CD4-positive, alpha-beta T cell treated with Interleukin-10 for 1 hour (primary cell): Measurements from ENCODE around the gene ADAMTS15.
A peak's percentile ranks its signal among the peaks of the same experiment; 100 is the strongest.

Experiments
- DNase-seq: peaks from one replicate; pipeline ENCODE4 v3.0.0-alpha.2; 2020

ADAMTS15 gene

DNA sequence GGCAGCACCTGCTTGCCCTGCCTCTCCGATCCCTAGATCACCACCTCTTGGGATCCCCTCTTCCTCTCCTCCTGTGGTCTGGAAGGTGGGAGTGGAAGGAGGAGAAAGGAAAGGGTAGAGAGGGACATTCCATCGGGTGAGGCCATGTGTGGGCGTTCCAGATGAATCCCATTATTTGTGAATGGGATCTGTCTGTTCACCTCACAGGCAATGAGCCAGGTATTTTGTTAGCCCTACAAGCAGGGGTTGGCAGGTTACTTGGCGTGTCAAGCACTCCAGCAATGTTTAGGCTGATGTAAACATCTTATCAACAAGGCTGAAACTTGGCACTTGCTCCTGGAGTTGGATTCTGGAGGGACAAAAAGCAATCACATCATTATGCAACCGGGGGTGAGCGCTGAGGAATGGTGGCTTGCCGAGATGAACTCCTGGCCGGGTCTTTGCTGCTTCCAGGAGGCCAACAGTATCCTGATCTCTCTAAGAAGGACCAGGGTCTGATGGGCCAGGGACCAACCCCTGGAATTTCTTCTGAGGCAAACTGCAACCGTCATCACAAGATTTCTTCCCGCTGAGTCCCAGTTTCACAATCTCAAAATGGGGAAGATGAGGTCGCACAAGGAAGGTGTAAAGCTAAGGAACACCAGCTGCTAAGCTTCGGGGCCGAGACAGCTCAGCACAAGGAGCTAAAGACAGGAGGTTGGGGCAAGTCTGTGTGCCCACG lies 27.8 kb upstream of the ADAMTS15 start:
- DNase-seq = no peak

DNA sequence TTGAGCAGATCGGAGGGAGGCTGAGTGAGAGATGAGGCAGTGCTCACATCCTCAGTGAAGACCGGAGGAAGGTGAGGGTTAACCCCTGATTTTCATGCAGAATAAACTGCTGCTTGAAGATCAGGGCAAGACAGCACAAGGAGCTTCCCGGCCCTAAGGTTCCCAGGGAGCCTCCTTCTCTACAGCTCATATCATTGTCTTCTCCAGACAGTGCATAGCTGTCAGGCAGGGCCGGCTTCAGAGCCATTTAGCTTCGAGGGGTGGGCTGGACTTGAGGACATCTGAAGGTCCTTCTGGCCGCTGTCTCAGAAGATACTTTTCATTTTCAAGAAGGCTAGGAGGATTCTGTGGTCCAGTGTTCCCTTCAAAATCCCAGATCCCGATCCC lies 27.3 kb upstream of the ADAMTS15 start:
- DNase-seq = no peak

DNA sequence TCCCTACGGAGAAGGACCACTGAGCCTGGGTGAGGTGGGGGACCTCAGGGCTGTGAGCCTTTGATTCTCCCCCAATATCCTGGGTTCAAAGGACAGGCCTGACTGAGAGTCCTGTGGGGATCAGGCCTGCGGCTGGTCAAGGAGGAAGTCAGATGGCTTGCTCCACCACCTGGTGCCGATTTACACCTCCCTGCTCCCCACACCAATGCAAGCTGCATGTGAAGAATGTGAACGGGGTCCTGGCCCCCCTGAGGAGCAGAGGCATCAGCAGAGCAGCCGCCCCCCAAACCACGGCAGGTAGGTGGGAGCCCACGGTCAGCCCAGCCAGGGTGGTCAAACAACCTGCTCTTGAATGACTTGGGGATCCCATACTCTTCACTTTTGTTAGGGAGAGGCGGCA lies 26.7 kb upstream of the ADAMTS15 start:
- DNase-seq = no peak

DNA sequence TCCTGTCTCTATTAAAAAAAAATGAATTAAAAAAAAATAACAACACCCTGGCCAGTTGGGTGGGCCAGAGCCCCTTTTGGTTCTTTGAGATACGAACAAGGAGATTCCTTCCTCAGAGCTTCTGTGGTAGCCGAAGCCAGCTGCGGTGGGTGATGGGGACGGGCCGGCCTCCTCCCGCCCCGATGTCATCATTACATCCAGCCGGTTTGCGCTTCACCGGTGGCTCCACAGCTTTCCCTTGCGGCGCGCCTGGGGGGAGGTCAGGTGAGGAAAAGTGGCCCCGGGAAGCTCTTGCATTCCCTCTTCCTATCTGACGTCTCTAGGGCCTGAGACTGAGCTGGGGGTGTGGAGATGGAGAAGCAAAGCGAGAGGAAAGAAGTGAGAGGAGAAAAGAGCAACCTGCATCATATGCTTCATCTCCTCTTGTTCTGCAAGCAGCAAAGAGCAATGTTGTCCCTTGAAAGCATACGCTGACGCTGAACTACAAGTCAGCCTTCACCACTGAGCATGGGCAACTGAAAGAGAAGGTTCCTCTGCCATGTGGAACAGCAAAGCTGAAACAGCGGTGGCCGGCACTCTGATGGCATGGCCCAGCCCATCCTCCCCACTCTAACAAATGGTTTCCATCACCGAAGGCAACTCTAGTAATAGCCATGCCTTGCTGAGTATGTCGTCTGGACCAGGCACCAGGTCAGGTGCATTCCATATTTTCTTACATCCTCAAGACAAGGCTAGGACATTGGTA lies 26.0 kb upstream of the ADAMTS15 start:
- DNase-seq = no peak

DNA sequence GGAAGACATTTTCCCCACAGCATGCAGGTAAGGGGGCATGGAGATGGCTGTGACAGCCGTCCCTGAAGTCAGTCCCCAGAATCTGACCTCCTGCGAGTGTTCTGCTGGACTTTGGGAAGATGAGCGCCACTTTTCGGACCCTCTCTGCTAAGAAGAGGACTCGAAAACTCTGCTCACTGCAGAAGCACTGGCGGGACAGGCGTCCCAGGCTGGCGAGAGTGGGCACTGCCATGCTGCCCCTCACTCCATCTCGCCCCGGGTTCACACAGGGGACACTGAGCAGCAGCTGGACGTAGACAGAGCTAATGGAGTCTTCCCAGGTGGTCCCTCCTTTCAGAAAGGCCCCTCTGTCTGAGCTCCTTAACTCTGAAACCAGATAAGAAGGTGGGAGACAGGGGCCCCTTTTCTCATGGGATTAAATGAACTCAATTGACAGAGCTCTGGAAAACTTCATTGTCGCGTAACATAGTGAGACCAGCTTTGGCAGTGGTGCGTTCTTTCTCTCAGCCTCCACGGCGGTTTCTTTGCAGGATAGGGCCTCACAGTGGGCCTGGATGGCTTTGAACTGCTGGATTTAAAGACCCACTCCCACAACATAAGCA lies 24.8 kb upstream of the ADAMTS15 start:
- DNase-seq = no peak

DNA sequence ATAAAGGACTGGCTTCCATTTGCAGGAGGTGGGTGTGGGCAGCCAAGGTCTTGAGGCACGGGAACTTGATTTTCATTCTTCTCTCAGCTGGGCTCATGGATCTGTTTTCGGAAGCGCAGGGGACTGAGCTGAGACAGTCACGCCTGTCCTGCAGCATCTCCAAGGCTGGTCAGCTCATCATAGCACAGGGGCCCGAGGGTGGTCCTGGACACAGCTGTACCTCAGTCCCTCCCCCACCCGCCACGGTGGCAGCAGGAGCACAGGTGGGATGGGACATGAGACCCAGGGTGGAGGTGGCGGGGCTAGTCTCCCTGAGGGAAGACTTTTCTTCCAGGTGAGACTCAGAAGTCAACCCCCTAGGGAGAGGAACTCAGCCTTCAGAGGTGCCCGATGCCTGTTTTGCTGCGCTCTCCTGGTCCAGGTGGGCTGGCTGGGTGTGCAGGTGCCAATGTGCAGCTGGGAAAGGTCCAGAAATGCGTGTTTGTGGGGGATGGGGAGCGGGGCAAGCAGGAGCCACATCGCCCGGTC lies 23.8 kb upstream of the ADAMTS15 start:
- DNase-seq = no peak

DNA sequence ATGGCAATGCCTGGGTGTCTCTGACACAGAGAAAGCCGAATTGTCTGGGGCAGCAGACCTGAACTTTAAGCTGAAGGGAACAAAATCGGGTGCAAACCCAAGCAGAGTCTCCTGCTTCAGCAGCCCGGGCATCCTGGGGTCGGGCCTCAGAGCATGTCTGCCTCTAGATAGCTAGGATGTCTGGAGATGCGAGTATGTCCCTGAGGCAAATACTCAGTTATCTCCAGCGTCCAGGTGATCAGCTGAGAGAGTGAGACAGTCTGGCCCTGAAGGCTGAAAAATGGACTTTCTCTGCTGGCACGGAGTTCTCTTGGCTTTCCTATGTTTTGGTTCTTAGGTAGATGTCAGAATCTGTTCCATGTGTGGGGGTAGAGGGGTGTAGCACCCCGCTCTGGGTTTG lies 23.3 kb upstream of the ADAMTS15 start:
- no peak for DNase-seq

DNA sequence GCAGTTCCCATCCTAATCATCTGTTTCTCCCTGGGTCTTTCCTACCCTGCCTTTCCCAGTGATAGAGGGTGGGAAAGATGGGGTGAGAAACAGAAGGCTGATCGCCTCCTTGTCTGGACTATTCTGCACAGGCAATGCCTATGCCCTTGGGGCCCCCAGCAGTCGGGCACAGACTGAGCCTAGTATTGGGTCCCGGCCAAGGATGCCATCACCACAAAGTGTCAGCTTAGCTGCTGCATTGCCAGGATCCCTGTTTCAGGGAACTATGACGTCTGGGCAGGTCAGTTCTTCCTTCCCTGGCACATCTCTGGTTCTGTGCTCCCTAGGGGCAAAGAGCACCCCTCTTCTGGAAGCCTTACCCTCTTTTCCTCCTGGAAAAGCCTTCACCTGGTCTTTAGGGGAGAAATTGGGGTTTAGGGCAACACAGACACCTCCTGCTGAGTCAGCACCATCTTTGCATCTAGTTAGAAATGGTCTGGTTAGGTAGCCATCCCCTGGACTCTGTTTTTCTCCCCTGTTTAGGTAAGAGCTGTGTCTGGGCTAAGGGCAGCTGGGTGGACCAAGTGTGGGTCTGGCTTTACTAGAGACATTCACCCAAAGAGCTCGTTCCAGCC lies 22.1 kb upstream of the ADAMTS15 start:
- no peak for DNase-seq

DNA sequence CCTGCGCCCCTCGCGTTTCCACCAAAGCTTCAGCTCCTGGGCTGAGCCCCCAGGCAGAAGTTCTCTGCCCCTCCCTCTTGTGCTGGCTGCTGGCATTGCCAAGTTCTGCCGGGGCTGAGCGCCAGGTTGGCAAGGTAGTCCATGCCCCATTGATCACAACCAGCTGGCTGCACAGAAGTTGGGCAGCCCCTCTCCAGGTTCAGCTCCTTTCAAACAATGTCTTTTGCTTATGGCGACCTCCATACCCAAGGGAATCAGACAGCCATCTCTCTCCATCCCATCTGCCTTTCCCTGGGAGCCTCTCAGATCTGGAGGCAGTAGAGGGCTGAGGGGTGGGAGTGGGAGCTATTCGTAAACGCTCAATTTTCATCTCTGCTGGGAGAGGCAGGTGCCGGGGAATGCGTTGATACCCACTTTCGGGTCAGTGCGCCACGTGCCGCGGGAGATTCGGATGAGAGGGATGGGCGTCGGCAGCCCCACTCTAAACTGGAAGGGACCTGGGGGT lies 21.6 kb upstream of the ADAMTS15 start:
- DNase-seq = no peak

DNA sequence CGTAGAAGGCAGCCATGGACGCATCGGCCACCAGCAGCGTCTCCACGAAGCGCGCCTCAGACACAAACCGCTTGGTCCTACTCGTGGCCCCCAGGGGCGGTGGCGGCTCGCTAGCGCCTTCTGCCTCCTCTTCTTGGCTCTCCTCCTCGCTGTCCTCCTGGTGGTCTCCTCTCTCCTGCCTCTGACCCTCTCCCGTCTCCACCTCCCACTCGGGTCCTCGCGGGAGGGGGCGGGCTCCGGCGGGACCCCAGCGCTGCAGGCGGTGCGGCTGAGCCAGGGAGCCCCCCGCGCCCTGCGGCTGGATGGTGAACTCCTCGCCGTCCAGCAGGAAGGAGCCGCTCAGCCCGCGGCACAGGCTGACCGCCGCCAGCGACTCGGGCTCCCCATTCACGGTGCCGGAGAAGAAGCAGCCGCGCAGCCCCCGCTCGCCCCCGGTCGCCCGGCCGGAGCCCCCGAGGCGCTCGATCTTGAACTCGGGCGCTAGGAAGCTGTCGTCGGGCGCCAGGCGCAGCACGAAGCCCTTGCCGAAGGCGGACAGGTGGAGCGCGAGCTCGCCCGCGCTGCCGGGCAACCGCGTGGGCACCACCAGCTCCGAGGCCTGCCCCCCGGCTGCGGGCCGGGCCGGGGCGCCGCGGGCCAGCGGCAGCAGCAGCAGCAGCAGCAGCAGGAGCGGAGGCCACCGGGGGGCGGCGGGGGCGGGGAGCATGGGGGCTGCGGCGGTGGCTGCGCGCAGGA lies 20.7 kb upstream of the ADAMTS15 start:
- no peak for DNase-seq

DNA sequence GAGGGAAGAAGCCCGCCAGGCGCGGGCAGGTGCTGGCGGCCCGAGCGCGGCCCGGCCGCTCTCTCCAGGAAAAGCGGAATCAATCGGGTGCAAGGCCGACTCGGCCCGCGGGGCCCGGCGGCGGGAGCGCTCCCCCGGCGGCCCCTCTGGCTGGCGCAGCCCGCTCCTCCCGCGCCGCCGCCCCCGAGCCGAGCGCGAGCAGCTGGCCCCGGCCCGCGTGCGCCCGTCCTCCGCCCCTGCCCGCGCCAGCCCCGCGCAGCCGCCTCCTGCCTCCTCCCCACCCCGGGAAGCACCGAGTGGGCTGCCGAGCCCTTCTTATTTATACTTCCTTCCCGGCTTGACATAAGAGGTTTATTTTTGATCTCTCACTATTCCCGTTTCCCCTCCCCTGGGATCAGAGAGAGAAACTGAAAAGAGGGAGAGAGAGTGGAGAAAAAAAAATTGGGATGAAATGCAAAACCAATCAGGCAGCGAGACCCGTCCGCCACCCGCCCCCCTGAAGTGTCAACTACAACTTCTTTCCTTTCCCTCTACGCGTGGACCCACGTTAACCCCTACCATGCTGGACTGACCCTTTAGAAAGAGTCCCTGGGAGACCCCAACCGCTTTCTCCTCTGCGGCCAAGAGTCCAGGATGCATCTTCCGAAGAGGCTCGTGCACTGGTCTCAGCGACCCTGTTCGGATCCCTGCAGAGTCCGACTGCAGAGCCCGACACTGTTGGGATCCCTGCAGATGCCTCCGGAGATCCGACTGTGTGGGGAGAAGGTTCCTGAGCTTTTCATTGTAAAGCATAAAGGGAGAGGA lies 19.9 kb upstream of the ADAMTS15 start, which contains the start of gene ADAMTS8:
ADAMTS8 (minus strand) TSS at position 294 of the 804 bp plus-strand sequence. CDS start 323 bp downstream, outside the sequence.
- DNase-seq = no peak

DNA sequence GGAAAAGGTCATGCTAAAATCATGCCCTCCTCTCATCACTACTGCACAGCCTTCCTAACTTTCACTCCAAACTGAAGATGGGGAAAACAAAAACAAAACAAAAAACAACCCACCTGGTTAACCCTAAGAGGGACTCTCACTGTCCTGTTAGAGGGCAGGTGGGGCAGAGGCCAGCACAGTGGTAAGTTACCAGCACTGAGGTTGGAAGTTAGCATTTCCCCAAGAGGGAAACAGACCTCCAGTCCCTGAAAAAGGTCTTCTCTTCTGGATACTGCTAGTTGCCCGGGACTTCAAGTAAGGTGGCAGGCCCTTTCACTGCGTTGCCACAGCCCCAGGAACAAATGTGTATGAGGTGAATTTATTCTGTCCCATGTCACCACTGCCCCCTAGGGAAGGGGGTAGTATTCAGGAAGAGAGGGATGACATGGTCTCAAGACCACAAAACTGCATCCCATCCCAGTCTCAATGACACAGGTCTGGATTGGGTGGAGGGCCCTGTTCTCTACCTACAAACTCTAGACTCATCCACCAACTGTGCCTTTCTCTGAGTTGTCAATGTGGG lies 19.2 kb upstream of the ADAMTS15 start:
- DNase-seq = no peak

DNA sequence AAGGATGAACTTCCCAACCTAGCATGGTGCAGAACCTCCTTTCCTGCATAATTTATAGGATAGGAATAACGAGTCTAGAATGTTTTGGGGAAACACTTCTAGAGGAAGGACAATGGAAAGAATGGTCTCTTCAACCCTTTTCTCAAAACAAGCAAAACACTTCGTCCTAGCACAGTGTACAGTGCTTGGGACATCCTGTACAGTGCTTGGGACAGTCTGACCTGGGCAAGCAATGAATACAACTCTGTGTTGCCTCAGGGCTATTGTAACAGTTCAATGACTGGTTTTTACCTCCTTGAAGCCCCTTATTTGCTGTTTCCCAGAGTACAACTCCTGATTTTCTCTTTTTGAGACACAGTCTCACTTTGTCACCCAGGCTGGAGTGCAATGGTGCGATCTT lies 18.5 kb upstream of the ADAMTS15 start:
- DNase-seq = no peak

DNA sequence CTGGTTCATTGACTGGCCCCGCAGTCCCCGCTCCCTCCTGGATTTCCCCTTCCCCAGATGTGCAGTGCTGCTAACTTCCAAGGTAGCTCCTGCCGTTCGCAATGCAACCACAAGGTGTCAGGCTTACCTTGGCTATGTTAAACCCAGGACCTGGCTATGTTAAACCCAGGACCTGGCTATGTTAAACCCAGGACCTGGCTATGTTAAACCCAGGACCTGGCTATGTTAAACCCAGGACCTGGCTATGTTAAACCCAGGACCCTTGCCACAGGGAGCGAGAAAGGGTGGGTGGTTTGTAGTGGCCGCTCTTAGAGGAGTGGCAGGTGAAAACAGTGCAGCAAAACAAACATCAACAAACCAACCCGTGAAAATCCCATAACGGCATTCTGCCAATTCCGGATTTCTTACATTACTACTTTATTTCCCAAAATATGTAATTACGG lies 17.1 kb upstream of the ADAMTS15 start:
- peak; percentile 74 for DNase-seq

DNA sequence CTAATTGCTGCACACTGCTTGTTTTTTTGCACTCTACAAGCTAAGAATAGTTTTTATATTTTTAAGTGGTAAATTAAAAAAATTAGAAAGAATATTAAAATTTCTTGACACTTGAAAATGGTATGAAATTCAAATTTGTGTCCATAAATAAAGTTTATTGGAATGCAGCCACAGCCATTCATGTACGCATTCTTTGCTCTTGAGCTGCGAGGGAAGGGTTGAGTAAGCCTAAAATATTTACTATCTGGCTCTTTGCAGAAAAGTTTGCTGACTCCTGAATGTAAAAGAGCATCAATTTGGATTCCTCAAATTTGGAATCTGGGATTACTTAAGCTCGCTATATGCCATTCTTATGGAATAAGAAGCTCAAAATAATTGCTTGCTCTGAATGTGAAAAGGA lies 16.6 kb upstream of the ADAMTS15 start:
- no peak for DNase-seq

DNA sequence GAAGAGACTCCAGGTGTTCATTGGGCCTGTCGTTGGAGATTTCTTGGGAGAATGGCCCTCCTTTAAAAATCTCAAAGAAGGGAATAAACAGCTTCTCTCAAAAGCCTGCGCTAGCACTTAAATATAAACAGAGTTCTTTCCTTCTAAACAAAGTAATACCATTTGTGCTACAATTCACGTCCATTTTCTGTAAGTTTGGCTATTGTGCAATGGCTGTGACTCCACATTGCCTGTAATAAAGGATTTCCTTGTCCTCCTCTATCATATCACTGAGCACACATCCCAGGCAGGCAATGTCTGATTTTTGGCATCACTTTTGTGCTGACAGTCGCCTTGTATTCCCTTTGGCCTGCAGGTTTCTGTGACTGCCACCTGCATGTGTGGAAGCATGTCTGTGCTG lies 15.1 kb upstream of the ADAMTS15 start:
- DNase-seq = no peak

DNA sequence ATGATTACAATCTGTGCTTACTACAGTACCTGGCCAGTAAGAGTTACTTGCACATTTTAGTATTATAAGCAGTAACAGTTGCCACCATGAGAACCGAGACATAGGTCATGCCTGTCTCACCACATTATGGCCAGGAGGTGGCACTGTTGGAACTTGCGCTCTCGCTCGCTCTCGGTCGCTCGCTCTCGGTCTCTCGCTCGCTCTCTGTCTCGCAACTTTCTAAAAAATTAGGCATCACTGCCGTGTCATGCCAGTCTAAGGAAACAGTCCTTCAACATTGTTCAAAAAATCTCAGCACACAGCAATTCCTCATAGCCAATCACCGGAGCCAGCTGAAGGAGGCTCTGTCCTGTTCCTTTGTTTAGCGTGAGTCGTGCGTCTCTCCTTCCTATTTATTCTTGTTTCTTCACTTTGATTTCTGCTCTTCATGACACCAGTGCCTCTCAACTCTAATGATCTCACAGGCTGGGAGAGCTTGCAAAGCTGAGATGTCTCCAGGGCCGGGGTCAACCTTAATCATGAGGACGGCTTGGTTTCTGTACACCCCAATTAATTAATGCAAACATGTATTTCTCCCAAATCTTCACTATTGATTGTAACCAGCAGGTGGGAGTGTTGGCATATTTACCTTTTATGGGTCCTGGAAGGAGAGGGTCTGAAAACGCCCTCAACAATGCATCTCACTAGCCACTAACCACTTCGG lies 13.8 kb upstream of the ADAMTS15 start:
- DNase-seq = peak; percentile 74

DNA sequence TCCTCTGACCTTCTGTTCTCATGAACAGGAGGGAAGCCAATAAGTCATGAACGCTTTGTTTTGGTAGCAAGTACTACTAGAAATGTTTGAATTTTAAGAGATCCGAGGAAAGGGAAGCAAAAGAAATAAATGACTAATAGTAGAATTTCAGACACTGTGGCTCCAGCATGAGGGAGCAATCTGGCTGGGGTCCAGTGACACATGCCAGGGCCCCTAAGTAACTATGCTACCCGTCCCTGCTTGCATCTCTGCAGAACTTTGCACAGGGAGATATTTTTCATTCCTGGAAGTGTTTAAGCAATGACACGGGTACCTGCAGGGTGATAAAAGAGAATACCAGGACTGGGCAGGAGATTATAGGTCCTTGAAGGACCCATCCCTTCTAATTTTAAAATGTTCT lies 12.8 kb upstream of the ADAMTS15 start:
- DNase-seq = no peak

DNA sequence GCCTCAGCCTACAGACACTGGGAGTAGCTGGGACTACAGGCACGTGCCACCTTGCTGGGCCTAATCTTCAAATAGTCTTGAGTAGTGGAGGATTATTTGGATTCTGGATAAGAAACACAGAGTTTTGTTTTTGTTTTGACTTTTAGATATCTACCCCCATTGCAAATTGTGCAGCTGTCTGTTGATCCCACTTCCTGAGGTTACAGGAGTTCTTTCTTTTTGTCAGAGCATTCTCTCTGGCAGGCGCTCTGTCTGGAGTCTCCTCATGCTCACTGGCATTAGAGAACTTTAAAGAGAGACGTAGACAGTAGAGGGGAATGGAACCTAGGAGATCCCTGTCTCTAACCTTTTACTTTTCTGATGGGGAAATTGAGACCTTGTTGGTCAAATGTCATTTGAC lies 12.3 kb upstream of the ADAMTS15 start:
- DNase-seq = no peak

DNA sequence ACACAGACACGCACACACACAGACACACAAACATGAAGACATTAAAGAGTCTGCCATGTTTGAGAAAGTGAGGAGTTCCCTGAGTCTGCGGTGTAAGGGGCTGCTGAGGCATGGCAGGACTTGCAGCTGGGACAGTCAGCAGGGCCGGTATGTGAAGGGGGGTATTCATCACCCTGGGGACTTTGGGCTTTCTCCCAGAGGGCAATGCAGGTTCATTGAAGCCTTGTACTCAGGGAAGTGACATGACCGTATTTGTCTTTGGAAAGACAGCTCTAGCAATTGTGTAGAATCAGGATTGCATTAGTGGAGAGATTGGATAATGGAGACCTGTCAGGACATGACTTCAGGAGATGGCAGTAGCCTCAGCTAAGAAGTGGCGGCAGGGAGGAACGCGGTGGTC lies 10.6 kb upstream of the ADAMTS15 start:
- no peak for DNase-seq
